HG03432 (cell line): Measurements from ENCODE around the gene DACT3.

Experiments used
- ATAC-seq: cut with Tn5 transposase; IDR thresholded peaks from one replicate; pipeline ENCODE4 v1.9.1; 2021; ENCODE audit warnings: mild to moderate bottlenecking, moderate library complexity; ENCODE audit not compliant: unreplicated experiment

DACT3 gene

DNA sequence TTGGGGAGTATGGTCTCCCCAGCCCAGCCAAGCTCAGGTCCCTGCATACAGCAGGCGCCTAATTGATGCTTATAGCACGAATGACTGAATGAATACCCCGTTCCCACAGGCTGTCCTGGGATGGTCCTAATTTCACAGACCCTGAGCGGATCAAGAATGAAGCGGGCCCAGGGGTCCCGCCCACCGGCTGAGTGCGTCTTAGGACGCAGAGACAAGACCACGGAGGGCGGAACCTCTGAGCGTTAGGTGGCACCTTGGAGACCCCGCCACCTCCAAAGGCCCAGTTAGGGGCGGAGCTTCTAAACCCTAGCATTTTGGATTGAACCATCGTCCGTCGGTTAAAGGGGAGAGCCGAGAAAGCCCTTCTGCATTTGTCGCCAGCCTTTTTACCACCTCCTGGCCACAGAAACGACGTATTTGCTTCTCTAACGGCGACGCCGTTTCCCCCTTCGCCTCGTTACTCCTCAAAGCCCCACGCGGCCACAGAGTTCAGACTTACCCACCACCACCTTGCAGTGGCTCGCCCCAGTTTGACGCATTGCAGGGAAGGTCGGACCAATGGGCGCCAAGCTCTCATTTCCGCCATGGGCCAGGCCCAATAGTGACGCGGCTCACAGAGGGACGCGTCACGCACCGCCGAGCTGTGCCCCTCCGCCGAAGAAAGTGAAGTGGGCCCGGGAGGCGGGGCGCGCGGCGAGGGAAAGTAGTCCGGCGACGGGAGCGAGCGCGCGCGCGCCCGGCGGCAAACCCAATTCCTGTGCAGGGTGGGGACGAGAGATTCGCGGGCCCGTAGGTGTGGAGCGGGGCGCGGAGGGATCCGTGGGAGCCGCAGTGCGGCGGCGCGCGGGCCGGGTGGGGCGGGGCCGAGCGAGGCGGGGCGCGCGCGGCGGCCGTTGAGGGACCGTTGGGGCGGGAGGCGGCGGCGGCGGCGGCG is 60.3 kb downstream of the DACT3 start:
- ATAC-seq: peak; percentile 78

DNA sequence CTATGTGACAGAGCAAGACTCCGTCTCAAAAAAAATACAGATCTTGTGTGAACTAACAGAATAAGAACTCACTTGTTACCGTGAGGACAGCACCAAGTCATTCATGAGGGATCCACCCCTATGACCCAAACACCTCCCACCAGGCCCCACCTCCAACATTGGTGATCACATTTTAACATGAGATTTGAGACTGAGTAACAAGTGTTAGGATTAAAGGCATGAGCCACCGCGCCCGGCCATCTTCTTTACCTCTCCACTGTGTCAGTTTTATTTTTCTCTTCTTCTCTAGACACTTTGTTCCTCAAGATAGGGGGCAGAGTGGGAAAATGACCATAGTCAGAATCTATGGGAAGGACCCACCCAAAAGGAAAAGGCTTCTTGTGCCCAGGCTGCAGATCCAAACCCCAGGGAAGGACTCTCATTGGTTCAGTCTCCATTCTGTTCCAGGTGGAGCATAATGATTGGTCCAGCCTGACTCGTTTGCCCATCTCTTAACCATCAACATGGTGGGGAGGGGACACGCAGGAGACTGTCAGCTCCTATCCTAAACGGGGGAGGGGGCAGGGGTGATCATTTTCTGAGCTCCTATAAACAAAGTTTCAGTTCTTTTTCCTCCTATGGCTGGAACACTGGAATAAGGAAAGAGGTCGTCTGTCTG is 61.1 kb downstream of the DACT3 start:
- no peak for ATAC-seq

DNA sequence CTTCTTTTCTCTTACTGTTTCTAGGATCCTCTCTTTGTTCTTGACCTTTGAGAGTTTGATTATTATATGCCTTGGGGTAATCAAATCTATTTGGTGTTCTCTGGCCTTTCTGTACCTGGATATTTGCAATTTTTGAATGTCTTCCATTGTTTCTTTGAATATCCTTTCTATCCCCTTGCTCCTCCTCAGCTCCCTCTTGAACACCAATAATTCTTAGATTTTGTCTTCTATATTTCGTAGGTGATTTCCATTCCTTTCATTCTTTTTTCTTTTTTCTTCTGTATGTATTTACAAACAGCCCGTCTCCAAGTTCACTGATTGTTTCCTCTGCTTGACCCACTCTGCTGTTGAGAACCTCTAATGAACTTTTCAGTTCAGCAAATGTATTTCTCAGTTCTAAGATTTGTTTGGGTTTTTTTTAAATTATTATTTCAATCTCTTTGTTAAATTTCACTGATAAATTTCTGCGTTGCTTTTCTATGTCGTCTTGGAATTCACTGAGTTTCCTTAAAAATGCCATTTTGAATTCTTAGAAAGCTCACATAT is 62.5 kb downstream of the DACT3 start:
- ATAC-seq: no peak
